Measurements from ENCODE around the gene ULBP1. TPM values are rescaled to one million over a fixed set of nuclear protein-coding genes. Genes with fewer than 3 reads are reported as not detected.

Gene ULBP1
- total RNA-seq, 4 donors from 2014 or later = 0.34 to 0.47 TPM; not detected in 2

DNA sequence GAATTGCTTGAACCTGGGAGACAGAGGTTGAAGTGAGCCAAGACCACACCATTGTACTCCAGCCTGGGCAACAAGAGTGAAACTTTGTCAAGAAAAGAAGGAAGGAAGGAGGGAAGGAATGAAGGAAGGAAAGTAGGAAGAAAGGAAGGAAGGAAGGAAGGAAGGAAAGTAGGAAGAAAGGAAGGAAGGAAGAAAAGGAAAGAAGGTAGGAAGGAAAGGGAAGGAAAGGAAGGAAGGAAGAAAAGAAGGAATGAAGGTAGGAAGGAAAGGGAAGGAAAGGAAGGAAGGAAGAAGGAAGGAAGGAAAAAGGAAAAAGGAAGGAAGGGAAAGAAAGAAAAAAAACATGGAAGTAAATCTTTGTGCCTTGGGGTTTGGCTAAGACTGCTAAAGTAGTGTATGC is 11.7 kb downstream of the ULBP1 start:
- Histone ChIP-seq H3K27ac (no peak overlapping the region), H3K27me3 (peaks cover 68% of the 10 kb centered on the region), H3K9me3 (no peaks in the 10 kb centered on the region), H3K36me3 (no peaks in the 10 kb centered on the region), H3K4me1 (no peaks in the 10 kb centered on the region), H3K4me3 (no peak overlapping the region)
- no peak for DNase-seq (ENCODE audit: low spot score in 2 of 2)
- TF ChIP-seq EP300 (IDR thresholded peaks at IDR 0.05) = no peak
- no peak for TF ChIP-seq POLR2A (IDR thresholded peaks at IDR 0.05)
- TF ChIP-seq, protein P1, sequence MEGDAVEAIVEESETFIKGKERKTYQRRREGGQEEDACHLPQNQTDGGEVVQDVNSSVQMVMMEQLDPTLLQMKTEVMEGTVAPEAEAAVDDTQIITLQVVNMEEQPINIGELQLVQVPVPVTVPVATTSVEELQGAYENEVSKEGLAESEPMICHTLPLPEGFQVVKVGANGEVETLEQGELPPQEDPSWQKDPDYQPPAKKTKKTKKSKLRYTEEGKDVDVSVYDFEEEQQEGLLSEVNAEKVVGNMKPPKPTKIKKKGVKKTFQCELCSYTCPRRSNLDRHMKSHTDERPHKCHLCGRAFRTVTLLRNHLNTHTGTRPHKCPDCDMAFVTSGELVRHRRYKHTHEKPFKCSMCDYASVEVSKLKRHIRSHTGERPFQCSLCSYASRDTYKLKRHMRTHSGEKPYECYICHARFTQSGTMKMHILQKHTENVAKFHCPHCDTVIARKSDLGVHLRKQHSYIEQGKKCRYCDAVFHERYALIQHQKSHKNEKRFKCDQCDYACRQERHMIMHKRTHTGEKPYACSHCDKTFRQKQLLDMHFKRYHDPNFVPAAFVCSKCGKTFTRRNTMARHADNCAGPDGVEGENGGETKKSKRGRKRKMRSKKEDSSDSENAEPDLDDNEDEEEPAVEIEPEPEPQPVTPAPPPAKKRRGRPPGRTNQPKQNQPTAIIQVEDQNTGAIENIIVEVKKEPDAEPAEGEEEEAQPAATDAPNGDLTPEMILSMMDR (IDR thresholded peaks at IDR 0.05) = no peak

DNA sequence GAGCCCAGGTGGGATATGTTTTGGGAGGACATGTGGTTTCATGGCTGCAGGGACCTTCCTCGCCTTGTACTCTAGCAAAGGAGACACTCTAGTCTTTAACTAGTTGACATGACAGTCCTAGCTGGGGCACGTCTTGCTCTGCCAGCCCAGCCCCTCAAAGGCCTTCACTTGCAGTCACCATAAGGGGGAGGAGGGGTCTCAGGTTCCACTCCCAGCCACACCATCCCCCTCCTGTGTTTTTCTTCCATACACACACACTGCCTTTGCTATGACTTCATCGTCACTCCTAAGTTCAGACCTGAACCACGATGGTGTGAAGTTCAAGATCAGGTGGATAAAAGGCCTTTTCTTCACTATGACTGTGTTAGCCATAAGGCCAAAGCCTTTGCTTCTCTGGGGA is 13.5 kb downstream of the ULBP1 start:
- Histone ChIP-seq H3K27me3 (peaks cover 71% of the 10 kb centered on the region), H3K36me3 (no peaks in the 10 kb centered on the region), H3K4me1 (no peaks in the 10 kb centered on the region), H3K4me3 (no peak overlapping the region), H3K27ac (no peak overlapping the region), H3K9me3 (no peaks in the 10 kb centered on the region)
- no peak for DNase-seq (ENCODE audit: low spot score in 2 of 2)
- WGBS = 58% methylated on average over 3 of the region's 4 CpGs
- TF ChIP-seq POLR2A (IDR thresholded peaks at IDR 0.05) (no peak), POLR2AphosphoS5 (IDR thresholded peaks at IDR 0.05) (no peak), EP300 (IDR thresholded peaks at IDR 0.05) (no peak)
- TF ChIP-seq, protein P1 (IDR thresholded peaks at IDR 0.05) = no peak

DNA sequence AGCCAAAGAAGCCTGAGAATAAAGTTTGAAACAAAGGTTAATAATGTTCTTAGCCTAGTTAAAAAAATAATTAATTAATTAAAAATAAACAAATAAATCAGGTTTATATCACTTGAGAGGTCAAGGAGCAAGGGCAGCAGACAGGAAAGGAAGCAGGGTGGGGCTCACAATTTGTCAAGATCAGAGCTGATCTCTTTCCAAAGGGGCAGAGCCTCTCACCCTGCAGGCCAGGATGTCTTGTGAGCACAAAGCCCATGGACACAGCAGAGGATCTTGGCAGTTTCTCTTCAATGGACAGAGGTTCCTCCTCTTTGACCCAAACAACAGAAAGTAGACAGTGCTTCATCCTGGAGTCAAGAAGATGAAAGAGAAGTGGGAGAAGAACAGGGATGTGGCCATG is 14.9 kb downstream of the ULBP1 start:
- Histone ChIP-seq H3K27me3 (peaks cover 81% of the 10 kb centered on the region), H3K36me3 (no peaks in the 10 kb centered on the region), H3K4me3 (no peak overlapping the region), H3K9me3 (no peaks in the 10 kb centered on the region), H3K4me1 (no peaks in the 10 kb centered on the region), H3K27ac (no peak overlapping the region)
- no peak for DNase-seq (ENCODE audit: low spot score in 2 of 2)
- TF ChIP-seq POLR2AphosphoS5 (IDR thresholded peaks at IDR 0.05) = no peak
- no peak for TF ChIP-seq EP300 (IDR thresholded peaks at IDR 0.05)
- TF ChIP-seq, protein P1 (IDR thresholded peaks at IDR 0.05) = no peak
- no peak for TF ChIP-seq POLR2A (IDR thresholded peaks at IDR 0.05)

DNA sequence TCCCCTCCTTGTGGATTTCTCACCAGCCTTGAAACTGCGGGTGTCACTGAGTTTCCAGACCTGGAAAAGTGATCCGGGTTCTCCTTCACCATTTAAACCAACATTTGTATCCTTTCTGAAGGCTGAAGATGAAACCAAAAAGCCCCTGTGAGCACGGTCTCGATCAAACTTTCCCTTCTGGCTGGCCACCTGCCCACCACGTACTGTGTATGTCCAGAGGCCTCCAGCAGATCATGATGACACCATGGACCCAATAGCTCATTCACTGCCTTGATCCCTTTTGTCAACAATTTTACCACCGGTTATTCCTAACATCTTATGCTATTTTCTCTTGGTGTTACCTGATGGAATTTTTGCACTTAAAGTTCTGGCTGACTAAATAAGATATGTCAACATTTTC is 15.6 kb downstream of the ULBP1 start:
- no peaks in the 10 kb centered on the region for H3K4me1 ChIP-seq
- WGBS = 72% methylated on average over 6 of the region's 6 CpGs
- no peak overlapping the region for H3K4me3 ChIP-seq
- peaks cover 75% of the 10 kb centered on the region for H3K27me3 ChIP-seq
- H3K9me3 ChIP-seq = no peaks in the 10 kb centered on the region
- TF ChIP-seq EP300 (IDR thresholded peaks at IDR 0.05) (no peak), POLR2A (IDR thresholded peaks at IDR 0.05) (no peak), POLR2AphosphoS5 (IDR thresholded peaks at IDR 0.05) (no peak)
- TF ChIP-seq, protein P1 (IDR thresholded peaks at IDR 0.05) = no peak
- no peaks in the 10 kb centered on the region for H3K36me3 ChIP-seq
- DNase-seq (ENCODE audit: low spot score in 2 of 2) = no peak
- no peak overlapping the region for H3K27ac ChIP-seq

DNA sequence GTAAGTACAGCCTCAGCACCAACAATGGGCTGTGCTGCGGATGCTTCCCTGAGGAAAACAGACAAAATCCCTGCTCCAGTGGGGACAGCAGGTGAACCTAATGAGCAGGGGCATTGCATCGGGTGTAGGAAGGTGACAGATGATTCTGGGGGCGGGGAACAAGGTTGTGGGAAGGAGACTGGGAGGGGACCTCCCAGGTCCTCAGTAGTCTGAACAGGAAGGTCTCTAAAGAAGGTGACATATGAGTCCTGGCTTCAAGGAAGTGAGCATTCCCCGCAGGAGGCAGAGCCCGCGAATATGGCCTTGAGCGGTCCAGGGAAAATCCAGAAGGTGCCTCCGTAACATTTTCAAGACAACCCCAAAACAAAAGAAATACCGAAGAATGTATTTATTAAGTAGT is 19.4 kb downstream of the ULBP1 start:
- no peak for DNase-seq (ENCODE audit: low spot score in 2 of 2)
- TF ChIP-seq POLR2AphosphoS5 (IDR thresholded peaks at IDR 0.05) = no peak
- TF ChIP-seq, protein P1 (IDR thresholded peaks at IDR 0.05) = no peak
- TF ChIP-seq EP300 (IDR thresholded peaks at IDR 0.05) = no peak
- TF ChIP-seq POLR2A (IDR thresholded peaks at IDR 0.05) = no peak
- Histone ChIP-seq H3K4me1 (no peaks in the 10 kb centered on the region), H3K36me3 (no peaks in the 10 kb centered on the region), H3K27me3 (peaks cover 84% of the 10 kb centered on the region), H3K4me3 (no peak overlapping the region), H3K9me3 (no peaks in the 10 kb centered on the region), H3K27ac (no peak overlapping the region)
- 30% methylated on average over 9 of the region's 9 CpGs for WGBS
